ENCODE results near the gene C17orf114.

DNA sequence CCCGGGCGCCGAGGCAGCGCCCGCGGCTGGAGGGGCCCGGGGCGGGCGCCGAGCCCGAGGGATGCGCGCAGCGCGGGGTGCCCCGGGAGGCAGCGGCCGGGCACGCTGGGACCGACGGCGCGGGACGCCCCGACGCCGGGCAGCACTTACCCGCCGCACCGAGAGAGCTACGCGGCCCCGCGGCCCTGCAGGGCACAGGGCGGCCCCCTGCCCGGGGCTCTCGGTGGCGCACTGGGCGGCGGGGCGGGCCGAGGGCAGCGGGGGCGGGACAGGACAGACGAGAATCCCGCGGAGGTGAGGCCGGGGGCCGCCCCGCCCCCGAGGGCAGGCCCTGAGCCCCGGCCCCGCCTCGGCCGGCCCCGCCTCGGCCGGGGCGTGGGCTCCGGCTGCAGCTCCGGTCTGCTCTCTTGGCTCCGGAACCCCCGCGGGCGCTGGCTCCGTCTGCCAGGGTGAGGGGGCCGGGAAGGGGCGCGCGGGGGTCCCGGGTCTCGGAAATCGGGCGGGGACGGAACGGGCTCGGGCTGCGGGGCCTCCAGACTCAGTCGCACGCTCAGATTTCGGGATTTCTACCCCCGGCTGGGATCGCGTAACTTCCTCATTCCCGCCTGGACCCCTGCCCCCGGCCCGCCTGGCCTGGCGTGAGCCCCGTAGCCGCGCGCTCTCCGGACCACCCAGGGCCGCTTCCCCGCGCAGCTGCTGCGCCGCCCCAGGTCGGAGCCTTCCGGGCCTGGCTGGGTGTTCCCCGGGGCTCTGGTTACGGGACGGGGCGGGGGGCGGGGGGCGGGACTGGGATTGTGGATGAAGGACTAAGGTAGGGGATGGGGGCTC lies 4.9 kb upstream of the C17orf114 start, which contains the start of gene PLD2:
- TF ChIP-seq, protein P1, sequence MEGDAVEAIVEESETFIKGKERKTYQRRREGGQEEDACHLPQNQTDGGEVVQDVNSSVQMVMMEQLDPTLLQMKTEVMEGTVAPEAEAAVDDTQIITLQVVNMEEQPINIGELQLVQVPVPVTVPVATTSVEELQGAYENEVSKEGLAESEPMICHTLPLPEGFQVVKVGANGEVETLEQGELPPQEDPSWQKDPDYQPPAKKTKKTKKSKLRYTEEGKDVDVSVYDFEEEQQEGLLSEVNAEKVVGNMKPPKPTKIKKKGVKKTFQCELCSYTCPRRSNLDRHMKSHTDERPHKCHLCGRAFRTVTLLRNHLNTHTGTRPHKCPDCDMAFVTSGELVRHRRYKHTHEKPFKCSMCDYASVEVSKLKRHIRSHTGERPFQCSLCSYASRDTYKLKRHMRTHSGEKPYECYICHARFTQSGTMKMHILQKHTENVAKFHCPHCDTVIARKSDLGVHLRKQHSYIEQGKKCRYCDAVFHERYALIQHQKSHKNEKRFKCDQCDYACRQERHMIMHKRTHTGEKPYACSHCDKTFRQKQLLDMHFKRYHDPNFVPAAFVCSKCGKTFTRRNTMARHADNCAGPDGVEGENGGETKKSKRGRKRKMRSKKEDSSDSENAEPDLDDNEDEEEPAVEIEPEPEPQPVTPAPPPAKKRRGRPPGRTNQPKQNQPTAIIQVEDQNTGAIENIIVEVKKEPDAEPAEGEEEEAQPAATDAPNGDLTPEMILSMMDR (tag by site-specific recombination; IDR thresholded peaks at IDR 0.05) = no peak
- TF ChIP-seq ZNF558 (tag by site-specific recombination; IDR thresholded peaks at IDR 0.05) (no peak), ZNF354C (tag by site-specific recombination; IDR thresholded peaks at IDR 0.05; ENCODE audit: borderline replicate concordance, low read depth) (no peak), ZNF423 (tag by site-specific recombination; IDR thresholded peaks at IDR 0.05) (no peak), SP2 (tag by site-specific recombination; IDR thresholded peaks at IDR 0.05) (no peak), ZNF670 (tag by site-specific recombination; IDR thresholded peaks at IDR 0.05; ENCODE audit: low read depth) (no peak)

Data from HEK293 (cell line).